SK-N-SH (cell line): ENCODE measurements around the gene SULT1C2. TPM values are rescaled to one million over a fixed set of nuclear protein-coding genes. Genes with fewer than 3 reads are reported as not detected.

ENCODE experiments used
- CTCF ChIA-PET: fragments of 300-600, 350-600 bp; formaldehyde crosslinking; extraction: SDS; loops from one replicate; lab custom pipeline; 2021; lab: Yijun Ruan, JAX
- POLR2A ChIA-PET: fragments of 350-600 bp; sonication (Branson Sonifier 250); formaldehyde crosslinking; extraction: SDS; loops from one replicate; lab custom pipeline; 2020; ENCODE audit warnings: antibody characterized with exemption, inconsistent platforms; lab: Yijun Ruan, JAX
- DNase-seq: peaks from one replicate; pipeline ENCODE4 v3.0.0; 2012
- H2AFZ ChIP-seq: fragments of 200-600 bp; sonication (generic); 2 replicates; pipeline ENCODE4 v1.8.1; 2016; ENCODE audit warnings: antibody characterized with exemption, mild to moderate bottlenecking, low read depth
- H3F3A ChIP-seq: fragments of 200-600 bp; sonication (generic); replicated peaks from 2 replicates; pipeline ENCODE3; 2016; ENCODE audit warnings: antibody characterized with exemption, mild to moderate bottlenecking; ENCODE audit not compliant: insufficient read depth
- H3K27ac ChIP-seq, 2 experiments: fragments of 200-500 bp in 1 of 2; fragments of 200-600 bp in 1 of 2; sonication (Bioruptor generic) in 1 of 2; sonication (generic), shearing (Covaris generic) in 1 of 2; 2 replicates each; pipeline versions ENCODE4 v1.5.1 to v1.6.1; 2014 to 2016; ENCODE audit warnings: low read depth in 2 of 2, inconsistent platforms in 1 of 2, low read length in 1 of 2, mild to moderate bottlenecking in 1 of 2, mixed read lengths in 1 of 2
- H3K27me3 ChIP-seq: fragments of 200-600 bp; sonication (generic), shearing (Covaris generic); 2 replicates; pipeline ENCODE4 v1.6.1; 2016; ENCODE audit warnings: mixed run types; ENCODE audit not compliant: insufficient read depth
- H3K36me3 ChIP-seq, 2 experiments: fragments of 200-500 bp in 1 of 2; fragments of 200-600 bp in 1 of 2; sonication (Bioruptor generic) in 1 of 2; sonication (generic) in 1 of 2; replicated peaks in 1 of 2; 2 replicates each; pipeline versions ENCODE3 to v1.5.1; 2014 to 2016; ENCODE audit warnings: low read length in 1 of 2, mild to moderate bottlenecking in 1 of 2; ENCODE audit not compliant: insufficient read depth in 2 of 2, control insufficient read depth in 1 of 2
- H3K4me1 ChIP-seq, 2 experiments: fragments of 200-500 bp in 1 of 2; fragments of 200-600 bp in 1 of 2; sonication (Bioruptor generic) in 1 of 2; sonication (generic), shearing (Covaris generic) in 1 of 2; 2 replicates each; pipeline versions ENCODE4 v1.5.1 to v1.6.1; 2014 to 2016; ENCODE audit warnings: low read depth in 1 of 2, low read length in 1 of 2, mixed run types in 1 of 2; ENCODE audit not compliant: insufficient read depth in 2 of 2, control insufficient read depth in 1 of 2
- H3K4me2 ChIP-seq: fragments of 200-600 bp; sonication (generic), shearing (Covaris generic); 2 replicates; pipeline ENCODE4 v1.6.1; 2017; ENCODE audit warnings: mixed run types
- H3K4me3 ChIP-seq, 2 experiments: fragments of 200-500 bp in 1 of 2; fragments of 200-600 bp in 1 of 2; sonication (Bioruptor generic) in 1 of 2; sonication (generic), shearing (Covaris generic) in 1 of 2; 2 replicates each; pipeline versions ENCODE4 v1.5.1 to v1.8.1; 2014 to 2016; ENCODE audit warnings: low read depth in 2 of 2, inconsistent platforms in 1 of 2, low read length in 1 of 2, mild to moderate bottlenecking in 1 of 2, mixed read lengths in 1 of 2, moderate library complexity in 1 of 2
- H3K79me2 ChIP-seq: fragments of 200-600 bp; sonication (generic); 2 replicates; pipeline ENCODE4 v1.8.1; 2017; ENCODE audit warnings: mild to moderate bottlenecking; ENCODE audit not compliant: insufficient read depth
- H3K9ac ChIP-seq: fragments of 200-600 bp; sonication (generic); 2 replicates; pipeline ENCODE4 v1.6.1; 2017; ENCODE audit warnings: mixed run types
- H3K9me2 ChIP-seq: fragments of 200-600 bp; sonication (generic); 2 replicates; pipeline ENCODE4 v1.6.1; 2017; ENCODE audit warnings: mixed run types
- H3K9me3 ChIP-seq: fragments of 200-600 bp; sonication (generic); 2 replicates; pipeline ENCODE4 v1.6.1; 2017; ENCODE audit warnings: mixed run types, mild to moderate bottlenecking, moderate library complexity
- H4K20me1 ChIP-seq: fragments of 200-600 bp; sonication (generic); 2 replicates; pipeline ENCODE4 v1.6.1; 2017; ENCODE audit warnings: mild to moderate bottlenecking, mixed run types; ENCODE audit not compliant: insufficient read depth
- CHD2 ChIP-seq: fragments of 150-350 bp; IDR thresholded peaks from 2 replicates; pipeline ENCODE4 v1.6.1; 2018; ENCODE audit warnings: low read length; ENCODE audit not compliant: partially characterized antibody
- CTCF ChIP-seq: fragments of 200-600 bp; sonication (generic); IDR thresholded peaks from 2 replicates; pipeline ENCODE4 v1.6.1; 2017; ENCODE audit warnings: antibody characterized with exemption, mild to moderate bottlenecking, moderate library complexity
- ELF1 ChIP-seq: IDR thresholded peaks from 2 replicates; pipeline ENCODE4 v1.4.0; 2012
- EP300 ChIP-seq, 2 experiments: IDR thresholded peaks; 2 replicates each; pipeline versions ENCODE4 v1.4.0 to v1.6.1; 2012; ENCODE audit warnings: borderline replicate concordance in 1 of 2, low read depth in 1 of 2, low read length in 1 of 2
- FOXJ3 ChIP-seq: sonication (generic); formaldehyde crosslinking; IDR thresholded peaks from 2 replicates; pipeline ENCODE4 v1.5.1; 2020; ENCODE audit warnings: mild to moderate bottlenecking, missing genetic modification reagents
- IRF3 ChIP-seq: fragments of 150-350 bp; IDR thresholded peaks from 2 replicates; pipeline ENCODE4 v1.6.1; 2016; ENCODE audit warnings: mild to moderate bottlenecking, low read depth, low read length
- JUND ChIP-seq: IDR thresholded peaks from 2 replicates; pipeline ENCODE4 v1.4.0; 2012
- MAX ChIP-seq: IDR thresholded peaks from 2 replicates; pipeline ENCODE4 v1.4.0; 2012; ENCODE audit warnings: low read depth
- MEF2A ChIP-seq: IDR thresholded peaks from 2 replicates; pipeline ENCODE4 v1.4.0; 2012; ENCODE audit warnings: low read depth, borderline replicate concordance
- NFIC ChIP-seq: IDR thresholded peaks from 2 replicates; pipeline ENCODE4 v1.4.0; 2012; ENCODE audit warnings: borderline replicate concordance
- NRF1 ChIP-seq: IDR thresholded peaks from 2 replicates; pipeline ENCODE4 v1.6.1; 2012; ENCODE audit warnings: low read depth, mild to moderate bottlenecking, low read length
- RCOR1 ChIP-seq: fragments of 150-350 bp; IDR thresholded peaks from 2 replicates; pipeline ENCODE4 v1.6.1; 2017; ENCODE audit warnings: antibody characterized with exemption, low read length
- SMC3 ChIP-seq: IDR thresholded peaks from 2 replicates; pipeline ENCODE4 v1.6.1; 2012; ENCODE audit warnings: low read depth, low read length, improper control_type of control experiment
- TCF12 ChIP-seq: IDR thresholded peaks from 2 replicates; pipeline ENCODE4 v1.4.0; 2012
- TEAD4 ChIP-seq: IDR thresholded peaks from 2 replicates; pipeline ENCODE4 v1.4.0; 2012; ENCODE audit warnings: mild to moderate bottlenecking, borderline replicate concordance; ENCODE audit not compliant: insufficient read depth
- USF1 ChIP-seq: IDR thresholded peaks from 2 replicates; pipeline ENCODE4 v1.4.0; 2012; ENCODE audit warnings: low read depth, borderline replicate concordance
- USF2 ChIP-seq: fragments of 150-350 bp; IDR thresholded peaks from 2 replicates; pipeline ENCODE4 v1.6.1; 2017; ENCODE audit warnings: antibody characterized with exemption, low read length, low read depth, borderline replicate concordance
- ZBTB33 ChIP-seq: IDR thresholded peaks from 2 replicates; pipeline ENCODE4 v1.4.0; 2012; ENCODE audit warnings: low read depth, borderline replicate concordance
- WGBS: methylation state at CpG from one replicate; pipeline ENCODE4 v1.1.6; 2017; ENCODE audit warnings: low lambda C conversion rate; 5-methylcytosine and 5-hydroxymethylcytosine counted together
- polyA plus RNA-seq, 3 experiments: library from polyadenylated mRNA; depleted of rRNA; stranded (reverse); fragments of >200 nt; gene quantifications; 2 replicates each; pipeline ENCODE4 v1.2.3, GENCODE V29; 2012

Gene SULT1C2
- polyA plus RNA-seq, 1 of the 3 experiments (the other 2 are of a cell fraction), result not detected

- H3K4me3 ChIP-seq, result no peak within 1 kb of the TSS
- H3K9ac ChIP-seq, result no peak within 1 kb of the TSS
- no peak for DNase-seq
- ChIA-PET POLR2A (no interaction called here), CTCF (interaction anchor here (1.0 kb wide), 1 partner anchor 56 kb away, joined by 3 read pairs; no protein-coding TSS in a partner anchor)
- H3K4me2 ChIP-seq, result no peak within 1 kb of the TSS
- peaks cover 0 to 2% of the 10 kb centered on the region in 2 experiments; a peak in 1 of 4 replicates for H3K4me1 ChIP-seq
- H2AFZ ChIP-seq, result no peak within 1 kb of the TSS
- H3K36me3 ChIP-seq, result no peaks in the 10 kb centered on the region
- 0% methylated on average over 2 of the region's 2 CpGs for WGBS
- H3K27ac ChIP-seq, result no peak within 1 kb of the TSS
- H3K27me3 ChIP-seq, result no peaks in the 10 kb centered on the region
- TF ChIP-seq MEF2A (no peak), RCOR1 (no peak), TCF12 (no peak), CTCF (no peak), TEAD4 (no peak), SMC3 (no peak), CHD2 (no peak), USF2 (no peak), MAX (no peak), IRF3 (no peak), ELF1 (no peak), NRF1 (no peak), NFIC (no peak), EP300 (IDR thresholded peaks at IDR 0.05; ENCODE audit: borderline replicate concordance in 1 of 2, low read depth in 1 of 2, low read length in 1 of 2) (no peak), USF1 (no peak), JUND (no peak), FOXJ3 (CRISPR knock-in tag) (no peak), ZBTB33 (no peak)
- no peaks in the 10 kb centered on the region for H3K9me2 ChIP-seq
- H4K20me1 ChIP-seq, result no peaks in the 10 kb centered on the region
- H3K9me3 ChIP-seq, result no peaks in the 10 kb centered on the region
- no peaks in the 10 kb centered on the region for H3K79me2 ChIP-seq
- H3F3A ChIP-seq, result no peaks in the 10 kb centered on the region
These were observed 48.9 kb upstream of the SULT1C2 start, which contains the start of gene SULT1C3 for GRCh38 chr2:108239786-108240185. TSS of gene SULT1C3 (plus strand) at chr2:108239968. CDS start at chr2:108247195, 7,227 bp downstream.
